ENCODE data around the gene POC1A. TPM values are rescaled to one million over a fixed set of nuclear protein-coding genes. Genes with fewer than 3 reads are reported as not detected.

Gene POC1A
- total and polyA plus RNA-seq, 10 of the 15 experiments (the other 5 are each of a cell fraction or from before 2014, with no cell fraction given), result 8.5 to 49.8 (median 23.5) TPM

- Histone ChIP-seq H3K9ac (ENCODE audit: control insufficient read depth, insufficient read depth, low read length) (no peak overlapping the region), H2AFZ (ENCODE audit: control insufficient read depth, low read depth, low read length) (no peak overlapping the region), H3K4me1 (ENCODE audit: control insufficient read depth, insufficient read depth, low read length) (peaks cover 32% of the 10 kb centered on the region), H3K27ac (ENCODE audit: control insufficient read depth, insufficient read depth) (no peak overlapping the region), H3K9me3 (replicated peaks; ENCODE audit: control insufficient read depth, insufficient read depth, low read length) (no peaks in the 10 kb centered on the region), H3K27me3 (replicated peaks in 1 of 2; ENCODE audit: control insufficient read depth in 2 of 2, insufficient read depth in 2 of 2, low read length in 1 of 2) (no peaks in the 10 kb centered on the region), H3K4me2 (ENCODE audit: control insufficient read depth, insufficient read depth) (no peak overlapping the region), H3K36me3 (ENCODE audit: control insufficient read depth in 2 of 2, insufficient read depth in 2 of 2, low read length in 1 of 2) (peaks cover 8 to 17% of the 10 kb centered on the region in 2 experiments), H3K4me3 (no peak overlapping the region), H4K20me1 (ENCODE audit: control insufficient read depth, insufficient read depth) (no peaks in the 10 kb centered on the region), H3K79me2 (ENCODE audit: control insufficient read depth, insufficient read depth, low read length) (no peaks in the 10 kb centered on the region)
- SMC1A ChIA-PET (ENCODE audit: uncharacterized antibody, unreplicated experiment), result interaction anchor here (1.0 to 6.1 kb wide), 6 partner anchors 11 to 121 kb away, joined by 3 to 81 read pairs (median 5); no protein-coding TSS in a partner anchor
- DNase-seq (ENCODE audit: low read depth, low spot score) (no peak), ATAC-seq (no peak), FAIRE-seq (no peak)
- POLR2A ChIA-PET, result interaction anchor here (1.1 to 1.4 kb wide), 3 partner anchors 65 to 120 kb away, joined by 3 to 4 read pairs (median 3); partner anchors contain the start of gene DUSP7
- BruUV-seq (replicated peaks), result no TSS peak
- intact Hi-C loops (cut with micrococcal nuclease; ENCODE audit: unreplicated experiment) (no loop called here), in situ Hi-C loops (cut with MboI) (no loop called here)
- TF ChIP-seq SPI1 (IDR thresholded peaks at IDR 0.05; ENCODE audit: borderline replicate concordance, insufficient read depth, low read depth, low read length) (no peak), SUZ12 (IDR thresholded peaks at IDR 0.05; ENCODE audit: unreplicated experiment) (no peak), CREM (IDR thresholded peaks at IDR 0.05; ENCODE audit: low read depth) (no peak), CHD1 (IDR thresholded peaks at IDR 0.05; ENCODE audit: low read depth, low read length) (no peak), CBFB (IDR thresholded peaks at IDR 0.05; ENCODE audit: low read depth) (no peak), SREBF1 (IDR thresholded peaks at IDR 0.05; ENCODE audit: low read length) (no peak), GABPA (IDR thresholded peaks at IDR 0.05; ENCODE audit: low read depth) (no peak), BCL11A (IDR thresholded peaks at IDR 0.05; ENCODE audit: low read depth, low read length) (no peak), REST (IDR thresholded peaks at IDR 0.05; ENCODE audit: low read depth, low read length) (no peak), NR2C2 (IDR thresholded peaks at IDR 0.05; ENCODE audit: borderline replicate concordance, control insufficient read depth, insufficient read length, low read depth) (no peak), NRF1 (conservative IDR thresholded peaks at IDR 0.05; ENCODE audit: low read depth, low read length) (no peak), RELA (IDR thresholded peaks at IDR 0.05; ENCODE audit: borderline replicate concordance, partially characterized antibody) (no peak), ATF2 (IDR thresholded peaks at IDR 0.05; ENCODE audit: low read length) (no peak), CHD4 (IDR thresholded peaks at IDR 0.05) (no peak), ZZZ3 (IDR thresholded peaks at IDR 0.05; ENCODE audit: control insufficient read depth, insufficient read length, low read depth) (no peak), ZSCAN29 (IDR thresholded peaks at IDR 0.05) (no peak), CTCF (IDR thresholded peaks at IDR 0.05 in 2 of 3, conservative IDR thresholded peaks at IDR 0.05 in 1 of 3; ENCODE audit: control insufficient read depth in 2 of 3, extremely low read depth in 1 of 3, insufficient read depth in 1 of 3, low read depth in 3 of 3, low read length in 3 of 3) (no peak), ESRRA (IDR thresholded peaks at IDR 0.05; ENCODE audit: low read length) (no peak)
- CTCF ChIA-PET, result interaction anchor here (0.8 to 8.2 kb wide), 14 partner anchors 11 to 589 kb away, joined by 3 to 200 read pairs (median 8); partner anchors contain the start of genes DUSP7 and TLR9
- RAD21 ChIA-PET (ENCODE audit: unreplicated experiment), result interaction anchor here (1.0 to 7.2 kb wide), 4 partner anchors 67 to 121 kb away, joined by 3 to 125 read pairs (median 68); partner anchors contain the start of gene DUSP7
- 94% methylated on average over 2 of the region's 2 CpGs for WGBS (ENCODE audit: insufficient coverage, insufficient replicate concordance, low lambda C conversion rate, missing lambda C conversion rate)
Observed at GRCh38 chr3:52124126-52124525, 30.1 kb downstream of the POC1A start.

All from GM12878 (cell line).